RPMI7951 (cell line): ENCODE results near the gene ASCL2. TPM values are rescaled to one million over a fixed set of nuclear protein-coding genes. Genes with fewer than 3 reads are reported as not detected.
"Not testable (repeated sequence)": the region's sequence is repeated elsewhere in the genome, so short reads cannot be mapped to it uniquely, and the experiment has no call there.

Experiments
- DNase-seq: peaks from one replicate; pipeline ENCODE4 v3.0.0-alpha.2; 2012; ENCODE audit warnings: low read depth
- total RNA-seq: library from RNA; depleted of rRNA; stranded (reverse); fragments of >200 nt; shearing (Covaris generic); gene quantifications from 2 replicates; pipeline ENCODE4 v1.2.3, GENCODE V29; 2014

The ASCL2 gene
- total RNA-seq, 1 experiment from 2014 or later: not detected

DNA sequence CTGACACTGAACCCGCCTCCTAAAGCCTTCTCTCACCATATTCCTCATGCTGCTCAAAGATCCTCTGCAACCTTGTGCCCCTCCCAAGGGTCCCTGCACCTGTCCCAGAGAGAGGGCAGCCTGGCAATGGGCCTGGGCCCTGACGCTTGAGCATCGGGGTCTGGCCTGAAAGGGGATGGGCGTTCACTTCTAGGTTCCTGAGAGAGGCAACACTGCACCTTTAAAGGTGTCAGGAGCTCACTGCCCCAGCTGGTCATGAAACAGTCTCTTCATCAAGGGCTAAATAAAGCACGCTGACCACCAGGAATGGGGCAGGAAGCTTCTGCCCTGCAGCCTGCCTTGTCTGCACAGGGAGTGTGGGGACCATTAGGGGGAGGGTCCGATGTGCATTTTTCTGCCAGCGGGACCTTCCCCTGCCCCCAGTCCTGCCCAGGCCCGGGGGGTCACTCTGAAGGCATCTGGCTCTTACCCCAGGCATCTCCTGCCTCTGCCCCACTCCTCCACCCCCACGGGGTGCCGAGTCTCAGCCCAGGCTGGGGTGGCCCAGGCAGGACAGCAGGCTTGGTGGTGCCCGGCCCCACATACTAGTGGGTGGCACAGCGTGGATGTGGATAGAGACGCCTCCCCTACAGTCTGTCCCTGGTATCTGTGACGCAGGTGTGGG lies 27.9 kb upstream of the ASCL2 start:
- no peak for DNase-seq

DNA sequence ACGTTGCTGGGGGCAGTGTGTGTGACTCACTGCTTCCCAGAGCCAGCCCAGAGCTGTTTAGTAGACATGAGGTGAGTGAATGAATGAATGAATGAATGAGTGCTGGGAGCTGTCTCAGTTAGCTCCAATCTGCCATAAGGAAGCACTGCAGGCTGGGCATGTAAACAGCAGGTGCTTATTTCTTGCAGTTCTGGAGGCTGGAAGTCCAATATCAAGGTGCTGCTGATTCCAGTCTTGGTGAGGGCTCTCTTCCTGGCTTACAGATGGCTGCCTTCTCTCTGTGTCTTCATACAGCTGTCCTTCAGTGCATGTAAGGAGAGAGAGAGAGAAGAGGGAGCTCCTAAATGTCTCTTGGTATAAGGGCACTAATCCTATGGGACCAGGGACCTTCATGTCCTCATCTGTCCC lies 27.2 kb upstream of the ASCL2 start:
- DNase-seq: no peak

DNA sequence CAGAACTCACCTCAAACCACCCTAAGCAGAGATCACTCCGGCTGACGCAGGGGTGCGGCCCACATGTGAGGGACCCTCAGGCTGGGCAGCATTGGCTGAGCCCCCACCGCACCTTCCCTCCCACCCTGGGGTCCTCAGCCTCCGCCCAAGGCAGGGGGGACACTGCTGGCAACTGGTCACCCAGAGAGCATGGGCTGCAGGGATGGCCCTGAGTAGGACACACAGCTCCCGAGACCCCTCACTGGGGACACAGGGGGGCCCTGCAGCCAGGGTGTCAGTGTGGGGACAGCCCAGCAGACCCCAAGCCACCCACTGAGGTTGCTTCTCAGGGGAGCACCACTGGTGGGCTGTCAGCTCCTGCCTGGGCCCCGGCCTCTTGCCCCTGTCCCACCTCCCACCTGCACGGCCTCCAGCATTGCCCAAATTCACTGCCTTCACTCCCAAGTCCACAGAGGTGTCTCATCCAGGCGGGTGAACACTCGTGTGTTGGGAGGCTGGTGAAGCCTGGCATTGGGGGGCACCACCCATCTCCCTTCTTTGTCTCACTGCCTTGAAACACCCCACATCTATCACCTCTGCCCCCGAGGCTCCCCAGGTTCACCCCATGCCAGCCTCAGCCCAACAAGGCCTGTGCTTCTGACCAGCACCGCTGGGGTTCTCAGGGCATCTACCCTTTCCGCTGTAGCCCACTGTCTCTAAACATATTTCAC lies 26.7 kb upstream of the ASCL2 start:
- DNase-seq: no peak

DNA sequence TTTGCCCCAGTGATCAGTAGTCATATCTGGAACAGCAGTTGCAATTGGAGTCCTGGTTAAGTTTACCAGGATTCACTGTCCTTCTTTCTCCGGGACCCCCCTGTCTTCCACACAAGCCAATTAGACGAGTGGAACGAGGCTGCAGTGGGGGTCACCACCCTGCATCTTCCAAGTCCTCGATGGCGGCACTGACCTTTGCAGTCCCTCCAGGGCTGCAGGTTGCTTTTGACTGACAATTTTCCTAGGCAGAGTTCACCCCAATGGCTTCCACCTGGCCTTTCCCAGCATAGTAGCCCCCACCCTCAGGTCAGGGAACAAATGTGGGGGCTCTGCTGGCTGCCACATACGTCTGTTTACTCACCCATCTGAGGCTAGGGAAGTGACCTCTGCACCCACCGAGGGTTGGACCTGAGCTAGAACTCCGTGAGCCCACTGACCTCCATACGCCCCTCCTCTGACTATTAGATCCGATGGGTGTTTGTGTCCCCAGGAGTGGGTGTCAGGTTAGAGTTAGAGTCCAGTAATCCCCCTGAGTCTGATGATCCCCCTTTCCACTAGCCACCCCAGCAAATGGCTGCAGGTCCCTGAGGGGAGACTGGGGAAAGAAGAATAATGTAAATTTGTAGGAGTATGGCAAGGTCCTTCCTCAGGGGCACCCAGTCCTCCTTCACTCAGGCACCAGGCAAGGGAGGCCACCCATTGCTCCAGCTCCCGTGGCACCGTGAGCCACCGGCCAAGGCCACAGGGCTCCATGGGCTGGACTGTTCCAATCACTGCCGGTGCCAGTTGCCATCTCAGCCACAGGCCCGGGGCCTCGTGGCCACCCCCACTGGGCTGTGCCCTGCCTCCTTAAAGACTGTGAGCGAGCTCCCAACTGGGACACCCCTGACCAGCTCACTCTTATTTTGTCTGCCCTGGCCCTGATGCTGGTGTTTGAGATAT lies 25.9 kb upstream of the ASCL2 start:
- DNase-seq: no peak

DNA sequence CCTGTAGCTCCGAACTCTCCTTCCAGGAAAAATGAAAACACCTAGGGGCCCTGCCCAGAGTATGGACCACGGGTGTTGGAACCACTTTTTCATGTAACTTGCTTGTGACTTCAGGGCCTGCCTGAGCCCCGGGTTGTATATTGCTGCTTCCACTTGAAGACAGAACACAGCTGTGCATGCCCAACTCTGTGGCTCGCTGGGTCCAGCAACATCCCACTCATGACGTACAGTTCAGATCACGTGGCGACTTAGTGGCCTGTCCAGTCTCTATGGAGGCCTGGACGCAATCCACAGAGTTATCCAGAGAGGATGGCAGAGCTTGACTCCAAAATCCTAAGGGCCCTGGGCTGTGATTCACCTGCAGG lies 24.5 kb upstream of the ASCL2 start:
- DNase-seq: no peak

DNA sequence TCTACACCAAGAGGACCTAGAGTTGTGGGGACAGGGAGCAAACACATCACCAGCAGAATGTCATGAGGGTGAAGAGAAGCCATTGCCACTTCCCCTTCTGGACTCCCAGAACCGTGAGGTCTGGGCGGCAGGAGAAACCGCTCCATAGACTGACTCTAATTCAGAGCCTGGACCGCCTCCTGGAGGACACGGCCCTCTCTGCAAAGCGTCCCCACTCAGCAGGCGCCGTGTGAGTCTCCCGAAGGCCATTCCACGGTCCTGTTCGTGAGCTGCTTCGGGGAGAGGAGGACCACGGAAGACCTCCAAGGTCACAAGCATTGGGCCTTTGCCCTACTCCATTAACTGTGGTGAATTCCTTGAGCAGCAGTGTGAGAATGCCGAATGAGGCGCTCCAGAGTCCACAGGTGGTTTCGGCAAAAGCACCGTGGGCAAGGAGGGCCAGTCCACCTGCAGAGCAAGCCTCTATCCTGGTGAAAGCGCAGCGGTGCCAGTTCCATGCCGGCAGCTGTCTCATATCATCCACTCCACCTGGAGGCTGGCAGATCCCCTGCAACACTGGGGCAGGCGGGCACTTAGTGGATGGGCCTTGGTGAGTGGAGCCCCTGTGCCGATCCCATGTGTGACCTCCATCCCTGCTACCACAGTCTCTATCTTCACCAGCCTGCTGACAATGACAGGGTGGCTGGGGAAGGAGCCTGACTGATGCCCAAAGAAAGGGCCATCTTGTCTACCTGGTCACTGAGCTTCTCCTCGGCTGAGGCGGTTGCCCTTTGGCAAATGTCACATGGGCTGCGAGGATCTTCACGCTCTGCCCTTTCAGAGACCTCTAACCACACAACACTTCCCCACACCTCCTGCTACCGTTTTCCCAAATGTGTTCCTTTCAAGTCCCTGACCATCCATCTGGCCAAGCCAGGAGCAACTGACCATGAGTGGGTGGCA lies 23.9 kb upstream of the ASCL2 start:
- DNase-seq: no peak

DNA sequence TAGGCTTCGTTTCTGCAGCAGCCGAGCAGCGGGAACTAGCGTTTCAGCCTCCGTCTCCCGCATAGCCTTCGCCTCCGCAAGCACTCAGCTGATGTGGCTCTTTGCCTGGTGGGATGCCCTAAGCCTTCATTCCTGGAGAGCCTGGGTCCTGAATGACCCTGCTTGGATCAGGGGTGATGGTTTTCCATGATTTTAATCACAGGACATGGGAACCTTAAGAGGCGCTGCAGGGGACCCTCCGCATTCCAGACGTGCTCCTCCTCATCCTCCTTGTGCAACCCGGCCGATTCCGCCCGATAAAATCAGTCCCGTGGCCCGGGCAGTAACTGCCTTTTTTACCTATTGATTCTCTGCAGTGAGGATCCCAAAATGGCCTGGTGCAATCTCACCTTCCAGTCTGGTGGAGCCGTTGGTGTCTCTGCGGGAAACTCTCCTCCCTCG lies 23.2 kb upstream of the ASCL2 start:
- no peak for DNase-seq

DNA sequence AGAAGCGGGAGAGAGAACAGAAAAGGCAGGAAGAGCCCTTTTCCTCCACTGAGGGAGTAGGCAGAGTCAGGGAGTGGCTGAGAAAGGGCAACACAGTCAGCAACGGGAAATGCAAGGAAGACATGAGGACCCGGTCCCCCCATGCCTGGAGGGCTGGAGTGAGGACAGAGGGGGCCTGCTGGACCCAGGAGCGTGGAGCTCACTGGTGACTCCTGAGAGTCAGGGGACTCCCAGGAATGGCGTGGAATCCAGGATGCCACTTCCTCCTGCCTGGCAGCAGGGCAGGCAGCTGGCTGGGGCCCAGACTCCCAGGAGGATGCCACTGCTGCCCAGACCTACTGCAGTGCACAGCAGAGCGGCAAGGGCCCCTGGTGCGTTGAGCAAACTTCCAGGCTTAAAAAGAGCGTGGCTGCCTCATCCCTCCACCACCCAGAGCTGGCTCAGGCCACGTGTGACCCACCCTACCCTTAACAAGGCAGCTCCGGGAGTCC lies 20.0 kb upstream of the ASCL2 start:
- no peak for DNase-seq

DNA sequence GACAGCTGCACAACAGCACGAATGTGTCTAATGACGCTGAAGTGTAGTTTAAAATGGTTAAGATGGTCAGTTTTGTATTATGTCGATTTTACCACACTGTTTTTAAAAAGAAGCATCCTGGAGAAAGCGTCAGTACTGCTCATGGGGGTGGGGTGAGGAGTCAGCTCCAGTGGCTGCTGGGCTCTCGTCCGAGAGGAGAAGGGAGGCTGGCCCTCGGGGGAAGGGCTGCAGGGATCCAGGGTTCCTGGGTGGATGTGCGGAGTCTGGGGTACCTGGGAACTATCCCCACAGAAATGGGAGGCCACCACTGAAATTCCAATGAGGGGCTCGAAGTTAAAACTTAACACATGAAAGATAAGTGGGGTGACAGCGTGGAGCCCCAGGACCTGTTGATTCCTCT lies 19.5 kb upstream of the ASCL2 start:
- no peak for DNase-seq

DNA sequence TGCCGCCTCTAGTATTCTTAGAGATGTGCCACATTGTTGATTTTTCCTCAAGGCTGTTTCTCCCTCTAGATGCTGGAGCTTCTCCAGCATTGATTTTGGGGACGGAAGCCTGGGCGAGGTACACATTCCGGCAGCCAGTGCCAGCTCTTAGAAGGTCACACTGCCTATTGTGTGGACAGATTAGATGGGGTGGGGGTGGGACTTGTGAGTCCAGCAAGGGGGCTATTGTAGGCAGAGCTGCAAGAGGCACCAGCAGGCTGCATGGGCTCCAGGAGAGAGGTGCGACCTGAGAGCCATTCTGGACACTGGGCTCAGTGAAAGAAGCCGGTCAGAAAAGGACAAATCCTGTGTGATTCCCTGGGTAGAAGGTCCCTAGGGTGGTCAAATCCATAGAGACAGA lies 19.0 kb upstream of the ASCL2 start:
- DNase-seq: no peak

DNA sequence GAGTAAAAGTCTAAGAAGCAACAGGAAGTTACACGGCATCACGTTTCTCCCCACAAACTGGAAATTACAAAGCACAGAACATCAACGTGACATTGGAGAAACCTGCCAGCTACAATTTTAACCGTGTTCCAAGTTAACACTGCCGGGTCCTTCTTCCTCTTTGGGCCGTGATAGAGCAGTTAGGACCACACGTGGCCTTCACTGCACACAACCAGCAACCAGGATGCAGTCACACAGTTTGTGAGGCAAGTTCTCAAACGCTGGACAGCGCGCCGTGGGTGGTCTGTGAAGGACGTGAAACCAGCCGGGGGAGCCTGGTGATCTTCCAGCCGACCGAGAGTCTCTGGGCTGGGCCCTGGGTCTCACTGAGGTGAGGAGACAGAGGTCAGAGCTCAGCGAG lies 16.7 kb upstream of the ASCL2 start:
- no peak for DNase-seq

DNA sequence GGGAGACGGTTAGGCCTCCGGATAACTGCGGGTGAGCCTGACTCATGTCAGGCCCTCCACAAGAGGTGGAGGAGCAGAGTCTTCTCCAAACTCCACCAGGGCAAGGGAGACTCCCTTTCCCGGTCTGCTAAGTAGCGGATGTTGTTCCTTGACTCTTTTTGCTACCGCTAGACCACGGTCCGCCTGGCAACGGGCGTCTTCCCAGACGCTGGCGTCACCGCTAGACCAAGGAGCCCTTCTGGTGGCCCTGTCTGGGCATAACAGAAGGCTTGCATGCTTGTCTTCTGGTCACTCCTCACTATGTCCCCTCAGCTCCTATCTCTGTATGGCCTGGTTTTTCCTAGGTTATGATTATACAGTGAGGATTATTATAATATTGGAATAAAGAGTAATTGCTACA lies 16.0 kb upstream of the ASCL2 start:
- DNase-seq: not testable (repeated sequence)

DNA sequence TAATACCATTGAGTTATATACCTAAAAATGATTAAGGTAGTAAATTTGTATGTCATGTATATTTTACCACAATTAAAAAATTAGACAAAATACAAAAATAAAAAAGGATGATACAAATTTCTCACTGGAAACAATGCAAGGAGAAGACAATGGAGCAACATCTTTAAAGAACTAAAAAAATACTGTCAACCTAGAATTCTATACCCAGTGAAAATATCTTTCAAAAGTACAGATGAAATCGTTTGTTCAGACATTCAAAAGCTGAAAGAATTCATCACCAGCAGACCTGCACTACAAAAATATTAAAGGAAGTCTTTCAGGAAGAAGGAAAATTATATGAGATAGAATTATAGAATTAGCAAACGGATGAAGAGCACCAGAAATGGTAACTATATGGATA lies 9.8 kb upstream of the ASCL2 start:
- DNase-seq: no peak

DNA sequence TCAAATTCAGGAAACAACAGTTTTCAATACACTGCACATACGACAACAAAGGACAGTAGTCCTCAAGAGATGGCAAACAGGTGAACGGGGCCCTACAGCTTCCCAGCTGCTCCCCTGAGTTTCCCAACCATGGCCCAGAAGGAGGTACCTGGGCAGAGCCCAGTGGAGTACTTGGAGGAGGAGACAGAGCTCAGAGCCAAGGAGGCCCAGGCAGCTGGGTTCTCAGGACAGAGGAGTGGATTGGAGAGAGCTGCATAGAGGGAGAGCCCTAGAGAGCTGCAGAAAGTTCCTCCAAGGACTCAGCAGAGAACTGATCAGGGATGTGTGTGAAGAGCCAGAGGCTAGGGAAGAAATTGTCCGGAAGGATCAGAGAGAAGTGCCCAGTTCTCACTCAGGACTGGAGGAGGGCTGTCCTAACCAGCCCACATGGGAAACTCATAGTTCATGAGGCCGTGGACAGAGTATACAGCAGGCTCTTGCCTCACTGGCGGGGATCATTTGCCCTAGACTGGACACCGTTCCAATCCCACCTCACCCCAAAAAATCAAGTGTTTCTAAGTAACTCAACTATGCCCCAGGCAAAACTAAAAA lies 7.6 kb upstream of the ASCL2 start:
- no peak for DNase-seq

DNA sequence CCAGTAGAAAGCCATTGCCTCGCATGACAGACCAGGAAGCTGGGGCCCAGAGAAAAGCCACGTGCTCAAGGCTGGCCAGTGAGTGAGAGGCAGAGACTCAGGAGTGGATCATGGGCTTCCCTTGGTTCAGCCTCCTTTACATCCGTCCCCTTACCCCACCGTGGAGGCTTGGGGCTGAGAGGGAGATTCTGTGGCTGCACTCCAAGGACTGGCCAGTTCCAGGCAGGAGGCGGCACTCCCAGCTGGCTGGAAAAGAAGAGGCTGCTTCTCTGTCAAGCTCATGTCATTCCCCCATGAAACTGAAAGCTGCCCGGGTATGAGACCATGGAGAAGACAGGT lies 6.6 kb upstream of the ASCL2 start:
- no peak for DNase-seq

DNA sequence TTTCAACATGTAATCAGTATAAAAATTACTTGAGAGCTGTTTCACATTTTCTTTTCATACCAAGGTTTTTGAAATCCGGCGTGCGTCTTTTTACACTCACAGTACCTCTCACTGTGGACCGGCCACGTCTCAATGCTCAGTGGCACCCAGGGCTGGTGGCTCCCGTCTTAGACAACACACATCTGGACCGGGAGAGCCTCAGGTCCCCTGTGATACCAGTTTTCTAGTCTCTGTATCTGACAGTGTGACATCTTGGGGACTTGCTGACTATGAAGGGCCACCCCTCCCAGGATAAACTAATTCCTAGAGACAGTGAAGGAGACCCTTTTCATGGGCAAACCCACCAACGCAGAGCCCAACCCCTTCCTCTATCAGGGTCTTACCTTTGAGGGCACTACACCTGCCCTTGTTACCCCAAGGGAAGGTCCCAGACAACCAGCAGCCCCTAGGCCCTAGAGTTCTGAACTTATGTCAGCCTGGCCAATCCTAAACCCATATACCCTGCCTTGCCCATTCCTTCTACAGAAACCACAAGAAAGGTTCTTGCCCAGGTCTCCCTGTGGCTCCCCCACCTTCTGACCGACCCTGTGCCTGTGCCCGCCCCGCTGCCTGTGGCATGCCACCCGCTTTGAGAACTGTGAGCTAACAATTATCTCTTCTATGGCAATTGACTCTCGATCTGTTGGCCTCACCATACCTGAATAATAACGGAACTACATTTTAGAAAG lies 6.1 kb upstream of the ASCL2 start:
- no peak for DNase-seq

DNA sequence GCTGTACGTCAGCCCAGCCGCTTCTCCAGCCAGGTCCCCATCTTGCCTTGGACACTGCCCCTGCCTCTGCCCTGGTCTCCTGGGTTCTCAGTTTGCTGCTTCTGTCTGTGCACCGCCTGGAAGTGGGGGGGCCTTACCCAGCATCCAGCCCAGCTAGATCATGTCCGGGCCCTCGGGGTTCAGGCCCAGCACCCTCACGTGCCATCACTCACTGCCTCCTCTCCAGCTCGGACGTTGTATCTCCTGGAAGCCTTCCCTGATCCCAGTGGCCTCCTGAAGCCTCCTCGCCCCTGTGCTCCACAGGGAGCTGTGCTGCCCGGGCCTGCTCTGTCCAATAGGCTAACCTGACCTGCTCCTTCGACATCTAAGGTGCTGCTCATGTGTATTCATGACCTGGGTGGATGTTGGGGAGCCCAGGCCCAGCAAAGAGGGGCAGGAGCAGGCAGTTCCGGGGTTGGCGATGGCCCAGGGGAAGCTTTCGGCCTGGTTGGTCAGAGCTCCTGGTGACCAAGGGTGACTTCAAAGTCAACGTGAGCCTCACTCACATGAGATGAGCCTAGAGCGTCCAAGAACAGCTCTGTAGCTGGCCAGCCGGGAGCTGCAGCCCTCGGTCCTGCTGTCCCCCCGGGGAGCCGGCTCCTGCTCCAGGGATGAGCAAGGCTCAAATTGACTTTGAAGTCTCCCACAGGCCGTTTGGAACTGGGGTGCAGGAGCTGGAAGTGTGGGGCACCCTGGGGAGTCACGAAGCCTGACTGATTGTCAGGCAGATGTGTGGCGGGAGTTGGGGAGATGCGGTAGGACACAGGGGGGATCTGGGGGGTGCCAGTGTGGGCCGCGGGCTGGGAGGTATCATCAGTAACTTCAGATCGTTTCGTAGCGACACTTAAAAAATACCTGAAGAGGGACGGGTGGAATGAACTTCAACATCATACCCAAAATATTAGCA lies 5.2 kb upstream of the ASCL2 start:
- DNase-seq: no peak

DNA sequence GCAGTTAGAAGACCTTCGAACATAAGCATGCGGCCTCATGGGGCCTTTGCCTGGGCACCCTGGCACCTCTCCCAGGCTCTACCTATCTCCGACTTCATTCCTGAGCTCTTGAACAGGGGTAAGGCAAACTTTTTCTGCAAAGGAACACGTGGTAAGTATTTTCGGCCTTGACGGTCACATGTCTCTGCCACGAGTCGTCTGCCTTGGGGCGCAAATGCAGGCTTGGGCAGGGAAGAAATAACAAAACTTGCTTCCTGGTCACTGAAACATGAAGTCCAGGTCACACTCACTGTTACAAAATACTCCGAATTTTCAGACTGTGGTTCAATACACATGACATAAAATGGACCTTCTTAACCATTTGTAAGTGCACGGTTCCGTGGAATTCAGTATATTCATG lies 3.4 kb upstream of the ASCL2 start:
- DNase-seq: no peak

DNA sequence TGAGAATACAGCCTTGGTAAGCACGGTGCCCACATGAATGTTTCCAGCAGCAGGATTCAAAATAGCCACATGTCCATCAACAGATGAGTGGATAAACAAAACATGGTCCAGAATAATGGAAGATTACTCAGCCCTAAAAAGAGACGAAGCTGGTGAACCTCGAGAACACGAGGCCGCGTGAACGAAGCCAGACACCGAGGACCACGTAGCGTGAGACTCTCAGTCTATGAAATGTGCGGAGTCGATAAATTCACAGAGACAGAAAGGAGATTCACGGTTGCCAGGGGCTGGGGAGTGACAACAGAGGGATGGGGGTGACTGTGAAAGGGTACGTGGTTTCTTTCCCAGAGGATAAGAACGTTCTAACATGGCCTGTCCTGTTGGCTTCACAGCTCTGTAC lies 2.9 kb upstream of the ASCL2 start:
- no peak for DNase-seq
